Measurements from ENCODE around the gene PFDN5.
A peak's percentile ranks its signal among the peaks of the same experiment; 100 is the strongest.
"Not testable (repeated sequence)": the region's sequence is repeated elsewhere in the genome, so short reads cannot be mapped to it uniquely, and the experiment has no call there.

The PFDN5 gene

DNA sequence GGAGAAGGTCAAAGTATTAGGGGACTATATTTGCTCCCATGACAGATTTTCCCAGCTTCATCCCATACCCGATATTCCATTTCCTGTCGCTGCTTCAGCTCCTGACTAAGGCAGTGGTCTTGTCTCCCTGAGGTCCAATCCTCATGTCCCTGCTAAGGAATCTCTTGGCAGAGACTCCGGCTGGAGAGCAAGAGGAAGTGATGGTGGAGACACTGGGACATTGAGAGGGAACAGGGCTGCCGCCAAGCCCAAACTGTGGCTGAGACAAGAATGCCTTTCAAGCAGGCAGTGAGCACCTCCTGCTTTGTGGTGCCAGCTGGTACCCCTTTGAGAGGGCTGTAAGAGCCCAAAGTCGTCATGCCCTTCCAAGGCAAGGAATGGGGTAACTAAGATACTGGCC lies 35.3 kb downstream of the PFDN5 start:
- DNase-seq: no peak

DNA sequence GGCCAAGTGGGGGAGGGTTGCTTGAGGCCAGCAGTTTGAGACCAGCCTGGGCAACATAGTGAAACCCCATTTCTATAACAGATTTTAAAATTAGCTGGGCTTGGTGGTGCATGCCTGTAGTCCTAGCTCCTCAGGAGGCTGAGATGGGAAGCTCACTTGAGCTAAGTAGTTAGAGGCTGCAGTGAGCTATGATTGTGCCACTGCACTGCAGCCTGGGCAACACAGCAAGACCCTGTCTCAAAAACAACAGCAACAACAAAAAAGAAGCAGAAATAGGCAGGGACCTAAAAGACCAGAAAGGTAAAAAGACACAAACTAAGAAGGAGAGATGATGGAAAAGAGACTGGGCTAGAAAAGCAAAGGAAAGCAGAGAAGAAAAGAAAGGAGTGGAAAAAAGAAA lies 37.0 kb downstream of the PFDN5 start:
- DNase-seq: not testable (repeated sequence)

DNA sequence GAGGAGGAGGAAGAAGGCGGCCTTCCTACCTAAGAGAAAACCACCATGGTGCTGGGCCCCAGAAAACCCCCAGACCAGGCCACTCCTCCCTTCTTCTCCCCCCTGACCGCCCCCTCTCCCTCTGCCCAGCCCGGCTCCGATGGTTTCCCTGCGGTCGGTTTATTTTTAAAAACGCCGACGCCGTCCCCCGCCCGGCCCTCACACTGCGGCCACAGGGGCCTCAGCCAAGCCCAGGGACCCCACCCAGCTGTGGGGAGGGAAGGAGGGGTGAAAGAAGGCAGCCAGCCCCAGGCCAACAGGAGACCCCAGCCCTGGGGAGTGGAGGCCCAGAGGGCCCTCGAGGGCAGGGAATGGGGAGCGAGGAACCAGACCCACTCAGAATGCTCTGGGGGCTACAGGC lies 37.4 kb downstream of the PFDN5 start:
- no peak for DNase-seq

DNA sequence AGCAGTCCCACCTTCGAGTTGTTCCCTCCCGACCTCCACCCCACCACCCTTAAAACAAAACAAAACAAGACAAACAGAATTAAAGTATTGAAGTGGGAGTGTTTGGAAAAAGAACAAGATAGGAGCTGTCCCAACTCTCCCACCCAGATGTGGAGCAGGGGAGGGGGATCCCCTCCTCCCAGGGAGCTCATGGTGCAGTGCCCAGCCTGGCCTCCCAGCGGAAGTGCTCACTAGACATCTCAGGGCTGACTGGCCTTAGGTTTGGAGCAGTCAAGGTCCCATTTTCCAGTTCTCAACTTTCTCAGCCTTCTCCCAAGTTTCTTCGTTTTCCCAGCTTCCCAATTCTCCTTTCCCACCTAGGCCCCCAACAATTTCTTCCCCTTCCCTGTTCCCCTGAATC lies 37.9 kb downstream of the PFDN5 start:
- no peak for DNase-seq

DNA sequence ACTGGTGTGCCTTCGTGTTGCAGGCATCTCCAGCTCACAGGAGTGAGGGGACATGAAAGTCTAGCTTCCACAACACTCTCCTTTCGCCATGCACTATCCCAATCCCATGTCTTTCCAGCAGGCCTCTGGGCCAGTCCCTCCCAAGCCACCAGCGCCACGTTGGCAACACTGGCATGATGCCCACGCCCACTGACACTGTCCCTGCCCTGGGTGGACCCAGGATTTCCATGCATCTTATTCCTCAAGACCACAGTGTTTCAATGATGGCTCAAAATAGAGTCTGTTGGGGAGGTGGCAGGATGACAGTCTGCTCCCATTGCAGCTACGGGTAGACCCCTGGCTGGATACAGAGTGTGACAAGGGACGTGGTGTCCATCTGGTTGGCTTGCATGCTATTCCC lies 38.5 kb downstream of the PFDN5 start:
- DNase-seq: no peak

DNA sequence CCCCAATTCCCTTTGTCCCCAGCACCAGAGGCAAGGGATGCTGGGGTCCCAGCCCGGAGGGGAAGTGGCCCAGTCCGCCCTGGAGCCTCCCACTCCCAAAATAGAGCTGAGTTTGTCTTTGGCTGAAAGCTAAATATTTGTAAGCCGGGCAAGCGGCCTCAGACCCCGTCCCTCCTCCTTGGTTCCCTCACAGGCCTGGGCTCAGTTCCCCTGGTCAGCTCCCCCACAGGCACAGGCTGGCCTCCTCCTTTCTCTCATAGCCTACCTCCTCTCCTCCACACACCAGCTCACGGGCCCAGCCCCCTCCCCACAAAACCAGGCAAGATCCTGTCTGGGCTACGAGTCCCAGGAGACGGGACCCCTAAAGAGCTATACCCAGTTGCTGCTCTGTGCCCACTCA lies 39.5 kb downstream of the PFDN5 start:
- DNase-seq: no peak

DNA sequence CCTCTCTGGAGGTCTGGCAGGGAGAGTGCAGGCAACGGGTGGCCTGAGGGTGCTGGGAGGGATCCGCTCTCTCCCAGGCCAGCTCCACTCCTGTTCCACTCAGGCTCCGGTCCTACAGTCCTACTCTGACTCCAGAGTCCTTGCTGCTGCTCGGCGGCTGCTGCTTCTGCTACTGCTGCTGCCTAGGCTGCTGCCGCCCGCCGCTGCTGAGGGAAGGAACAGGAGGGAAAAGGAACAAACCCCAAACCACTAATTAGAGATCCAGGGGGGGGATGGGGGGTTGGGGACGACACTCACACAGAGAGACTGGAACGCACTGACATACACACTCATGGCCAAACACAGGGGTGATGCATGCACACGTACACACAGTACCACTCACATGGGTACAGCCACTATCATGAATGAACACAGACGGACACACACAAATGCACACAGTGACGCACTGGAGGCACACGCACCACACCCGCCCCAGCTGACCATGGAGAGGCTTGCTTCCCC lies 40.9 kb downstream of the PFDN5 start, which contains the start of gene SP7:
SP7 (minus strand) TSS at position 174 of the 501 bp plus-strand sequence. CDS start 708 bp downstream, outside the sequence.
- peak; percentile 13 for DNase-seq

DNA sequence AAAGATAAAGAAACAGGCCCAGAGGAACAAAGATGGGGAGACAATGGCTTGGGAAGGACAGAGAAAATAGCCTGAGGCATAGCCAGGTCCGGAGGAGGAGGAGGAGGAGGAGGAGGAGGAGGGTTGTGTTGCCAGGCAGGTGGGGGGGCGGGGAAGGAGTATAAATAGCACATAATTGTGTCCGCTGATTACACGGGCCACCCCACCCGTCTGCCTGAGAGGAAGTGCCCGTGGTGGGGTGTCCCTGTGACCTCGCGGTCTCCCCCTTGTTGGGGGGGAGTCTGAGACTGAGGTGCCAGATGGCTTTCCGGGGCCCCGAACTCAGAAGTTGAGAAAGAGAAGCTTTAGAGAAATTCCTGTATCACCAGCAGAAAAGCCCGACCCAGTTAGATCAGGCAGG lies 42.7 kb downstream of the PFDN5 start:
- no peak for DNase-seq

DNA sequence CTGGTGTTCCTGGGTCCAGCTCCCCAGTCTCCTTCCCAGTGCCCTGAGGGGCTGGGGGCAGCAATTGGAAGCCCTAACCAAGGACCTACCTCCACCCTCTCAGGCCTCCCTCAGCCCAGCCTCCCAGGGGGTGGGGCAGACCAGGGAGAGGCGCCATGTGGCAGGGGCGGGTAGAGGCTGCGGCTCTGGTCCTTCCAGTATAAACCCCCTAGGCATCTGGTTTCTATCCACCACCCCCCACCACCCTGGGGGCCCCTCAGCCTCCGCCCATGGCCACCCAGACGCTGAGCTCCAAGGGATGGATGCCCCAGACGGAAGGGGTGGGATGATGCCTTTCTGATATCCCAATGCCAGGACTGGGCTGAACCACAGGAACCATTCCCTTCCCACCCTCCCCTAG lies 43.6 kb downstream of the PFDN5 start:
- DNase-seq: no peak

DNA sequence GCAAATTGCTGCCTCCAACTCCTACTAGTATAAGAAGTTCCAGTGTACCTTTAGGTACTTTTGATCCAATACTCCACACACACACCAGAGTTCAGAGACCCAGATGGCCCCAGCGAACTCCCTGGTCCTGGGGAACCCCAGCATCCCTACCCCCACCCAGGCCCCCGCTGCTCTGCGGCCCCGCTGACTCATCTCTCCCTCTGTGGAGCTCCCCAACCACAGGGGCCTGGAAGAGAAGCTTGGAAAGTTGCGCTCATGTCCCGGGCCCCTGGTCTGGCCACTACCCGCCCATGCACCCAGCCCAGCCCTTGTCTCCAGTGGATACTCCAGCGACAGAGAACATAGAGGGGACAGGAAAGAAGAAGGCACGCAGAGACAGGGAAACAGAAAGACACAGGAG lies 45.1 kb downstream of the PFDN5 start:
- DNase-seq: no peak

DNA sequence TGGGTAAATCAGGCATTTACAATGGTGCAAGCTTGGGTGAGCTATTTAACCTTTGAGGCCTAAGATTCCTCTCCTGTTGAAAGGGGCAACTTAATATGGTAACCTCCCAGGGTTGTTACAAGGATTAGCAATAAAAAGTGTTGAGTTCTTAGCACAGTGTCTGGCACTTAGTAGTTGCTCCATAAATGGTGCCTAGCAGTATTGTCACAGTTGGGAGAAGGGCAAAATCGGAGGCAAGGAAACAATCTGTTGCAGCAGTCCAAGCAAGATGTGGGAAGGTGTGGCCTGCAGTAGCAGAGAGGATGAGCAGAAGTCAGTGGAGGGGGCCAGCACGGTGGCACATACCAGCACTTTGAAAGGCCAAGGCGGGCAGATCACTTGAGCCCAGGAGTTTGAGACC lies 48.1 kb downstream of the PFDN5 start:
- DNase-seq: no peak

DNA sequence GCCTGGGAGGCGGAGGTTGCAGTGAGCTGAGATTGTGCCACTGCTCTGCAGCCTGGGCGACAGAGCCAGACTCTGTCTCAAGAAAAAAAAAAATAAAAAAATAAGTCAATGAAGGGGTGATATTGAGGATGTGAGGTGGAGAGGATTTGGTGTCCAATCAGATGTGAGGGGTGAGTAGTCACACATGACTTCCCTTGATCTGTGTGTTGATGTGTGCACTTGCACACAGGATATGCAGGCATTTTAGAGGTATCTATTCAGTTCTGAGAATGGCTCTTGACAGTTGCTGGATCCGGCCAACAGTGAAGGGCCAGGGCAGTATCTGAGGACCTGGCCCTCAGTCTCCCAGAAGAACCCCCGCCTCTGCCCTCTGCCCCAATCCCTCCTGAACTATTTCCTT lies 48.6 kb downstream of the PFDN5 start:
- no peak for DNase-seq

DNA sequence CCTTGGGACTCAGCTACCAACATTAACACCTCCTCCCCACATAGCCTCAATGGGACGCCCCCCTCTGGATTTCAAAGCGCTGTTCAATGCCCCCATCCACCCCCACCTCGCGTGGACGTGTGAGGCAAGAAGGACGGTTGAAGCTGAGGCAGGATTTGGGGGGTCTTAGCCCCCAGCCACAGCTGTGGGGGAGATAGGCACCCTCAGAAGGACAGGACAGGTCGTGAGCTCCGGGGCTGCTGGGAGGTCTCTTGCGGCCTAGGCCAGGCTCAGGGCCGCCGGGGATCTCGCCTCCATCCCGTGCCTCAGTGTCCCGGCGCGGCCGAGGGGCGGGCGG lies 49.1 kb downstream of the PFDN5 start:
- no peak for DNase-seq

DNA sequence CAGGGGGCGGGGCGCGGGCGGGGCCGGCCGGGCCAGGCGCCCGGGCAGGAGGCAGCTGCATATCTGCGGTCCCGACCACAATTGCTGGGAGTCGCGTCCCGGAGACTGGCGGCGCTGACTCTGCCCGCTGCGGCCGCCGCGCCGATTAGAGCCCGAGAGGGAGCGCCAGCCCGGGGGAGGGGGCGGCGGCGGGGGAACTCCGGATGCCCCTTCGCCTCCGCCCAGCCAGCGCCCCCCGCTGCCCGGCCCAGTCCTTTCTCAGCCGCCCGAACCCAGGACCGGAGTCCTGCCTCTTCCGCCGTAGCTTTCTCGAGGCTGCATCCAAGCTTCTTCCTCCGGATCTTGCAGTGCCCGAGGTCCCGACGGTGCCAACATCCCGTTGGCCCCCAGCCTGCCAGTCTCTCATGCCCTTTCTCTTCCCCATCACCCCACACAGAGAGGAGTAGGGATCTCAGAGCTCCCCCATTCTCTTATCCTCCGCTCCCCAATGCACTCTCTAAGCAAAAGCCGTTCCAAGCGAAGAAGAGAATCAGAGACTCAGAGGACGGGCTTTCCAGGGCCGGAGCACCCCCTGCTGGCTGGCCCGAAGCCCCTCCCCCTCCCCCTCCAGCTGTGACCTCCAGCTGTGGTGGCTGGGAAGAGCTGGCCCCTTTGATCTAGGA lies 49.6 kb downstream of the PFDN5 start:
- DNase-seq: peak; percentile 66

DNA sequence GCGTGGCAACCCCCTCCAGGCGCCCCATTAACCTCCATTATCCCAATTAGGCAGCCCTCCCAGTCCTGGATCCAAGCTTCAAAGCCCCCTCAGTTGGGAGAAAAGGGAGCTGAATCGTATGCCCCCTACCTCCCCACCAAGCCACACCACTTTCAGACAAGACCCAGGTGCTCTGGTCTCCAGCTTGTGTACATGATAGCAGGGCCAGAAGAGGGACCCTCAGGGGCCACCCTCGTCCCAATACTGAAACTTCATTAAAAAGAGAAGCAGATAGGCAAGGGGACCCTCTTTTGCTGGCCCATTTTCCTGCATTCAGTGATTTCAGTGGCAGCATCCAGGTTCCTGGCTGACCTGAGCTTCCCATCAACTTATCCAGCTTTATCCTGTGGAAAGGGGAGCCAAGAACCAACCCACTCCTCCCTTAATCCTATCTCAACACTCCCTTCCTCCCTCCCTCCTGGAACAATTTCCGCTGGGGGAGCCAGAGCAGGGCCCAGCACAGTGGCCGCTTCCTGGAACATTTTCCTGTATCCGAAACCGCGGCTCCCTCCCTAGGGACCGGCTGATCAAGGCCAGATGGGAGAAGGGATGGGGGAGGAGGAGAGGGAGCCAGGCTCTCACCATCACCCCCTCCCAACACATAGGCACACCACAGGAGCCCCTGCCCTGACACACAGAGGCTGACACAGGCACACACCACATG lies 50.3 kb downstream of the PFDN5 start:
- DNase-seq: no peak

DNA sequence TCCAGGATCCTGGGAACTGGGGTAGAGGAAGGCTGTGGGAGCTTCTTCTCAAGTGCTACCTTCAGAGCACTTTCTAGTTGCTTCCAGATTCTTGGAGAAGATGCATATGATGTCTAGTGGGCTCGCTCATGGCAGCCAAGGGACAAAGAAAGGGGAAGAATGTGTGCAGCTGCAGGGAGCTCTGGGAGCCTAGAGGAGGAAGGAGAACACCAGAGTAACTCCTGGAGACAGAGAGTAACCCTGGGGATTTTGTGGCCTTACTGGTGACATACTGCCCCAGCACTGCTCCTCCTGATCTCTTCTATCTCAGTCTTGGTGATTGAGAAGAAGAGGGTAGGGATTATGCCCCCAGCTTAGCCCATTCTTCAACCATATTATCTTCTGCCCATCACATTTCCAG lies 51.1 kb downstream of the PFDN5 start:
- DNase-seq: peak; percentile 47

DNA sequence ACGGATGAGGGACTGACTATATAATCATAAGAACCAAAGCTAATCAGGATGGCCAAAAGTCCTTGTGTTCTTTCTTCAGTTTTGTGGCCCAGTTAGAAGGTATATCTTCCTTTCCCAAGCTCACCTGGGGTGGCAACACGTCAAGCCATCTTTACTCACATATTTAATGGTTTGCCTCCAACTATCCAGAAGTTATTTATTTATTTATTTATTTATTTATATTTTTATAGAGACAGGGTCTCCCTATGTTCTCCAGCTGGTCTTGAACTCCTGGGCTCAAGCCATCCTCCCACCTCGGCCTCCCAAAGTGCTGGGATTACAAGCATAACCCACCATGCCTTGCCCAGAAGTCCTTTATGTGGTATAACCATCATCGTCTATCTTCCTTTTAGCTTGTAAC lies 52.6 kb downstream of the PFDN5 start:
- no peak for DNase-seq

Data from inflammatory macrophage treated with lipopolysaccharide for 4 hours (primary cell).